Suprapubic skin (tissue), 4 donors: ENCODE data around the gene H6PD.

Experiments
- EP300 ChIP-seq: sonication (generic); formaldehyde crosslinking; IDR thresholded peaks from one replicate; pipeline ENCODE4 v1.6.1; 2017; ENCODE audit warnings: antibody characterized with exemption
- POLR2A ChIP-seq, 2 donors: fragments of 450-650 bp; IDR thresholded peaks; one replicate each; pipeline ENCODE4 v1.6.1; 2017; ENCODE audit warnings: antibody characterized with exemption in 2 of 2, mild to moderate bottlenecking in 2 of 2, moderate library complexity in 2 of 2
- POLR2AphosphoS5 ChIP-seq, 3 donors: sonication (generic); formaldehyde crosslinking; IDR thresholded peaks; one replicate each; pipeline ENCODE4 v1.6.1; 2017; ENCODE audit warnings: antibody characterized with exemption in 3 of 3
- TF ChIP-seq, protein P1 (sequence below), 2 donors: fragments of 200-600 bp in 1 of 2; fragments of 450-650 bp in 1 of 2; sonication (generic) in 1 of 2; IDR thresholded peaks; one replicate each; pipeline ENCODE4 v1.5.1; 2016 to 2019; ENCODE audit warnings: antibody characterized with exemption in 2 of 2, mild to moderate bottlenecking in 1 of 2, moderate library complexity in 1 of 2

DNA sequence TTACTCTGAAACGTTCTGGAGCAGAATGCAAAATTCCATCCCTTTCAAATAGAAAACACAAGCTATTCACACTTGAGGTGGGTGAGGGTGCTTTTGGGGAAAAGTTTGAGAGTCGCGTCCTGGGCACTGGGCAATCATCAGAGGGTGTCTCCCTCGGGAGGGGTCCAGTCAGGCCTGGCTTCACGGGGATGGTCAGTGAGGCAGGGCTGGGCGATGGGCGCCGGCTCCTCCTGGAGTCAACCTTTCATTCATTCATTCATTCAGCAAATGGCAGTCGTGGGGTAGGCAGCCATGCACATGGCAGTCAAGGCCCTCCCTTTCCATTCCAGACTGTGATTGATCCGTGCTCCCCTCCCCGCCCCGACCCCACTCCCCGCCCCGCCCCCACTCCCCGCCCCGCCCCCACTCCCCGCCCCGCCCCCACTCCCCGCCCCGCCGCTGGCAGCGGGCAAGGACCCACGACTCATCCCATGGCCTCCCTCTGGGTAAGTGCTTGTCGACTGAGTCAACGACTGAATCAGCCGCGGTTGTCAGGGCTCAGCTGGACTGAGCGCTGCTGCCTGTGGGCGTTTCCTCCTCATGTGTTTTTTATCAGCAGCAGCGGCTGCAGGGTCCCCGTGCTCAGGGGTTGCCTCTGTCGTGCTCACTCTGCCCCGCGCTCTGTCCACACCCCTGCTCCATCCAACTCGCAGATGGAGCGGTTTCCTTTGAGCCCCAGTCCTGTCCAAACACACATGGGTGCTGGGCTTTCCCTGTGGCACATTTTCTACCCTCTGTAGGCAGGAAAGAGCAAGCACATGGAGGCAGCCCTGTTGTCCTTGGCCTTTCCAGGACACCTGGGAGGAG lies 45.7 kb downstream of the H6PD start:
- no peak for TF ChIP-seq POLR2A (IDR thresholded peaks at IDR 0.05)
- TF ChIP-seq, protein P1, sequence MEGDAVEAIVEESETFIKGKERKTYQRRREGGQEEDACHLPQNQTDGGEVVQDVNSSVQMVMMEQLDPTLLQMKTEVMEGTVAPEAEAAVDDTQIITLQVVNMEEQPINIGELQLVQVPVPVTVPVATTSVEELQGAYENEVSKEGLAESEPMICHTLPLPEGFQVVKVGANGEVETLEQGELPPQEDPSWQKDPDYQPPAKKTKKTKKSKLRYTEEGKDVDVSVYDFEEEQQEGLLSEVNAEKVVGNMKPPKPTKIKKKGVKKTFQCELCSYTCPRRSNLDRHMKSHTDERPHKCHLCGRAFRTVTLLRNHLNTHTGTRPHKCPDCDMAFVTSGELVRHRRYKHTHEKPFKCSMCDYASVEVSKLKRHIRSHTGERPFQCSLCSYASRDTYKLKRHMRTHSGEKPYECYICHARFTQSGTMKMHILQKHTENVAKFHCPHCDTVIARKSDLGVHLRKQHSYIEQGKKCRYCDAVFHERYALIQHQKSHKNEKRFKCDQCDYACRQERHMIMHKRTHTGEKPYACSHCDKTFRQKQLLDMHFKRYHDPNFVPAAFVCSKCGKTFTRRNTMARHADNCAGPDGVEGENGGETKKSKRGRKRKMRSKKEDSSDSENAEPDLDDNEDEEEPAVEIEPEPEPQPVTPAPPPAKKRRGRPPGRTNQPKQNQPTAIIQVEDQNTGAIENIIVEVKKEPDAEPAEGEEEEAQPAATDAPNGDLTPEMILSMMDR (IDR thresholded peaks at IDR 0.05): no peak
- no peak for TF ChIP-seq EP300
- TF ChIP-seq POLR2AphosphoS5 (IDR thresholded peaks at IDR 0.05): no peak
